T-cell (primary cell): ENCODE data around the gene C5AR2. TPM values are rescaled to one million over a fixed set of nuclear protein-coding genes. Genes with fewer than 3 reads are reported as not detected.

ENCODE experiments used
- ATAC-seq, 4 experiments: fragments of 200-7000 bp in 3 of 4; fragments of 150-1000 bp in 1 of 4; cut with Tn5 transposase; replicated peaks in 1 of 4; 1 replicate in 3 of 4; 2 replicates in 1 of 4; pipeline ENCODE4 v1.10.0; 2021; ENCODE audit warnings: moderate library complexity in 3 of 4, mild to moderate bottlenecking in 2 of 4, moderate number of reproducible peaks in 1 of 4
- CTCF ChIA-PET, 2 donors: fragments of 300-600 bp; sonication (Branson Sonifier 250); formaldehyde crosslinking; loops; one replicate each; lab custom pipeline; 2022; ENCODE audit warnings: antibody characterized with exemption in 2 of 2; lab: Charles Lee
- POLR2A ChIA-PET, 2 donors: fragments of 300-600 bp; sonication (Branson Sonifier 250); formaldehyde crosslinking; loops; one replicate each; lab custom pipeline; 2022; ENCODE audit warnings: antibody characterized with exemption in 2 of 2; lab: Charles Lee
- DNase-seq, 35 experiments: peaks; one replicate each; pipeline versions ENCODE4 v3.0.0 to v3.0.0-alpha.2; 2013 to 2023
- H3K27ac ChIP-seq: one replicate; pipeline ENCODE4 v1.5.1; 2013; ENCODE audit warnings: low read length
- H3K27me3 ChIP-seq, 2 experiments: replicated peaks in 1 of 2; 1 replicate in 1 of 2; 2 replicates in 1 of 2; pipeline versions ENCODE4 v1.6.1 to v1.7.0; 2013; ENCODE audit warnings: low read length in 1 of 2, mixed read lengths in 1 of 2; ENCODE audit not compliant: control insufficient read depth in 2 of 2, insufficient read depth in 2 of 2; ENCODE audit errors: extremely low read depth in 1 of 2
- H3K36me3 ChIP-seq, 2 donors: 1 replicate in 1 of 2; 2 replicates in 1 of 2; pipeline versions ENCODE4 v1.6.1 to v1.7.0; 2013; ENCODE audit warnings: low read length in 1 of 2; ENCODE audit not compliant: control insufficient read depth in 2 of 2, insufficient read depth in 1 of 2; ENCODE audit errors: extremely low read depth in 1 of 2
- H3K4me1 ChIP-seq, 2 experiments: 1 replicate in 1 of 2; 2 replicates in 1 of 2; pipeline versions ENCODE4 v1.6.1 to v1.7.0; 2013; ENCODE audit warnings: low read length in 2 of 2, mixed read lengths in 1 of 2; ENCODE audit not compliant: insufficient read depth in 2 of 2, control insufficient read depth in 1 of 2; ENCODE audit errors: extremely low read depth in 1 of 2
- H3K4me3 ChIP-seq, 2 donors: 1 replicate in 1 of 2; 2 replicates in 1 of 2; pipeline versions ENCODE4 v1.5.1 to v1.7.0; 2013; ENCODE audit warnings: mild to moderate bottlenecking in 2 of 2, low read length in 1 of 2, moderate library complexity in 1 of 2; ENCODE audit not compliant: control insufficient read depth in 1 of 2; ENCODE audit errors: extremely low read depth in 1 of 2
- H3K9me3 ChIP-seq: 2 replicates; pipeline ENCODE4 v1.7.0; 2013
- H3K27ac Mint-ChIP-seq, 2 donors: one replicate each; pipeline ENCODE4 v1.8.0; 2020 to 2021; ENCODE audit warnings: mild to moderate bottlenecking in 2 of 2, mixed read lengths in 2 of 2
- H3K27me3 Mint-ChIP-seq, 2 donors: one replicate each; pipeline ENCODE4 v1.8.0; 2021 to 2022; ENCODE audit warnings: mixed read lengths in 2 of 2
- H3K36me3 Mint-ChIP-seq: one replicate; pipeline ENCODE4 v1.8.0; 2021; ENCODE audit warnings: mixed read lengths
- H3K4me1 Mint-ChIP-seq, 3 donors: one replicate each; pipeline ENCODE4 v1.8.0; 2020 to 2022; ENCODE audit warnings: mixed read lengths in 3 of 3, mild to moderate bottlenecking in 1 of 3
- H3K4me3 Mint-ChIP-seq, 3 donors: one replicate each; pipeline ENCODE4 v1.8.0; 2020 to 2022; ENCODE audit warnings: mild to moderate bottlenecking in 3 of 3, mixed read lengths in 3 of 3, moderate library complexity in 3 of 3
- H3K9me3 Mint-ChIP-seq, 3 donors: one replicate each; pipeline ENCODE4 v1.8.0; 2020 to 2022; ENCODE audit warnings: mixed read lengths in 3 of 3
- WGBS: methylation state at CpG from one replicate; pipeline ENCODE4 v1.1.5; 2013; ENCODE audit warnings: missing lambda C conversion rate; ENCODE audit not compliant: insufficient coverage; 5-methylcytosine and 5-hydroxymethylcytosine counted together
- total RNA-seq, 35 experiments: library from RNA in 6 of 35; stranded (reverse) in 6 of 35; fragments of 120-200 nt in 1 of 35; gene quantifications; one replicate each; pipeline versions ENCODE4 v1.2.1 to v1.2.4 and lab custom pipeline; 2013 to 2026

The C5AR2 gene
- total RNA-seq, 5 donors from 2014 or later (not counting 1 experiment from before 2014, with no cell fraction given): 0.40 to 1.5 (median 0.79) TPM

DNA sequence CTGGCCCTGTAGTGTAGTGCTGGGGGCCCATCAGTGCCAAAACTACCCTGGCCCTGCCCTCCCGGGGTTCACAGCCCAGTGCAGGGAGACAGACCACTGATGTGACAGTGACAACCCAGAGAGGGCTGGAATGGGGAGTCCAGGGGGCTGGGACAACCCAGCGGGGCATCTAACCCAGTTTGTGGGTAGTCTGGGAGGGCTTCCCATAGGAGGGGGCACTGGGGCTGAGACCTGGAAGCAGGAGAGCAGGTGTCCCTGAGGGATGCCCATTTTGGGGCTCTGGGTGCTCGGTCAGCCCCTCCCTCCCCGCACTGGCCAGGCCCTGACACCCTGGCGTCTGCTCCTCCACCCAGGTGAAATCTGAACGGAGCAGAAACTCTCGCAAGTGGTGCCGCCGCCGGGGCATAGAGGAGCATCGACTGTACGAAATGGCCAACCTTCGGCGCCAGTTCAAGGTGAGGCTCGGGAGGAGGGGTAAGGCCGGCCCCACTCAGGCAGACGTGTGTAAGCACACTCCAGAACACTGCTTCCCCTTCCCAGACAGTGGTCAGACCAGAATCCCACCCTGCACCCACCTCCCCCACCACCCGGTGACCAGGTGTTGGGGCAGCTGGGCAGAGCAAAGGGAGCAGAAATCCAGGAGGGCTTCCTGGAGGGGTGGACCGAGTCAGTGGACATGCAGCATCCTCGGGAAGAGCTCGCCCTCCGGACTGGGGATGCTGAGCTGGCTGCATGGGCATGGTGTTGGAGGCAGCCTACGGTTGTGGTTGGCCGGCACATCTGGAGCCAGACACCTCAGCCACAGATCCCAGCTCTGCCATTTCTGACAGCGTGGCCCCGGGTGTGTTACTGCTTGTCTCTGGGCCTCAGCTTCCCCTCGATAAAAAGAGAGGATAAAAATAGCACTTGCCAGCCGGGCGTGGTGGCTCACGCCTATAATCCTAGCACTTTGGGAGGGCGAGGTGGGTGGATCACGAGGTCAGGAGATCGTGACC is 41.6 kb downstream of the C5AR2 start:
- H3K9me3 Mint-ChIP-seq: no peaks in the 10 kb centered on the region
- no peak for DNase-seq
- H3K36me3 Mint-ChIP-seq: peaks cover 30% of the 10 kb centered on the region
- H3K27me3 ChIP-seq: no peaks in the 10 kb centered on the region
- H3K4me1 Mint-ChIP-seq: no peaks in the 10 kb centered on the region
- ChIA-PET POLR2A (no interaction called here), CTCF (no interaction called here)
- H3K27ac Mint-ChIP-seq: no peak overlapping the region
- H3K4me1 ChIP-seq: no peaks in the 10 kb centered on the region
- no peaks in the 10 kb centered on the region for H3K27me3 Mint-ChIP-seq
- ATAC-seq: no peak
- no peaks in the 10 kb centered on the region for H3K9me3 ChIP-seq
- 95% methylated on average over 24 of the region's 33 CpGs for WGBS
- no peak overlapping the region for H3K4me3 ChIP-seq
- peaks cover 37 to 84% of the 10 kb centered on the region in 2 donors for H3K36me3 ChIP-seq
- no peak overlapping the region for H3K4me3 Mint-ChIP-seq
- H3K27ac ChIP-seq: no peak overlapping the region

DNA sequence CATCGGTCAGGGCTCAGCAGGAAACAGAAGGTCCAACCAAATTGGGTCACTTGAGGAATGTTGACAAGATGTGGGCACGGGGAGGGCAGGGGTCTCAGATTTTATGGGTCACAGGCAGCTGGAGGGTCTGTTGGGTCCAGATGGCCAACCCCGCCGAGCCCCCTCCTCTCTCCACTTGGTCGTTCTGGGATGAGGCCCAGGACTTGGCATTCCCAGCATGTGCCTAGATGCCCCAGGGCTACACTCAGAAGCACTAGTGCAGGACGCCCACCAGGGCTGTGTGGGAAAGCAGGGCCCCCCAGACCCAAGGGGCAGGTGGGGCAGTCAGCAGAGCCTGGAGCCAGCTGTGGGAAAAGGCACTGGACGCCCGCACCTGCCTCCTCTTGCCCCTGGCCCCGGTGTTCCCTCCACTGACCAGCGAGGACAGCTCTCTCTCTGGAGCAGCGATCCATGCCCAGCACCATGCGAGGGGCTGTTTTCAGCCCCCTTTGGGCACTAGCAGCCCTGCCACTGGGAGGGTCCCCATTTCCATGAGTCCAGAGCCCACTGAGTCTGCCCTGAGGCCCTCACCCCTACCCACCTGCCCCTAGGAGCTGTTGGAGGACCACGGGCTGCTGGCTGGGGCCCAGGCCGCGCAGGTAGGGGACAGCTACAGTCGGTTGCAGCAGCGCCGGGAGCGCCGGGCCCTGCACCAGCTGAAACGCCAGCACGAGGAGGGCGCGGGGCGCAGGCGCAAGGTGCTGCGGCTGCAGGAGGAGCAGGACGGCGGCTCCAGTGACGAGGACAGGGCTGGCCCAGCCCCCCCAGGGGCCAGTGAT is 43.1 kb downstream of the C5AR2 start:
- ATAC-seq (no peak), DNase-seq (no peak)
- Mint-ChIP-seq H3K9me3 (no peaks in the 10 kb centered on the region), H3K27ac (no peak overlapping the region), H3K4me3 (no peak overlapping the region), H3K4me1 (no peaks in the 10 kb centered on the region), H3K36me3 (peaks cover 25% of the 10 kb centered on the region), H3K27me3 (no peaks in the 10 kb centered on the region)
- peaks cover 38 to 78% of the 10 kb centered on the region in 2 donors for H3K36me3 ChIP-seq
- no peaks in the 10 kb centered on the region for H3K9me3 ChIP-seq
- peaks cover 0 to 5% of the 10 kb centered on the region in 2 experiments for H3K4me1 ChIP-seq
- ChIA-PET POLR2A (no interaction called here), CTCF (no interaction called here)
- no peak overlapping the region for H3K4me3 ChIP-seq
- no peaks in the 10 kb centered on the region for H3K27me3 ChIP-seq
- no peak overlapping the region for H3K27ac ChIP-seq
- 98% methylated on average over 28 of the region's 30 CpGs for WGBS

DNA sequence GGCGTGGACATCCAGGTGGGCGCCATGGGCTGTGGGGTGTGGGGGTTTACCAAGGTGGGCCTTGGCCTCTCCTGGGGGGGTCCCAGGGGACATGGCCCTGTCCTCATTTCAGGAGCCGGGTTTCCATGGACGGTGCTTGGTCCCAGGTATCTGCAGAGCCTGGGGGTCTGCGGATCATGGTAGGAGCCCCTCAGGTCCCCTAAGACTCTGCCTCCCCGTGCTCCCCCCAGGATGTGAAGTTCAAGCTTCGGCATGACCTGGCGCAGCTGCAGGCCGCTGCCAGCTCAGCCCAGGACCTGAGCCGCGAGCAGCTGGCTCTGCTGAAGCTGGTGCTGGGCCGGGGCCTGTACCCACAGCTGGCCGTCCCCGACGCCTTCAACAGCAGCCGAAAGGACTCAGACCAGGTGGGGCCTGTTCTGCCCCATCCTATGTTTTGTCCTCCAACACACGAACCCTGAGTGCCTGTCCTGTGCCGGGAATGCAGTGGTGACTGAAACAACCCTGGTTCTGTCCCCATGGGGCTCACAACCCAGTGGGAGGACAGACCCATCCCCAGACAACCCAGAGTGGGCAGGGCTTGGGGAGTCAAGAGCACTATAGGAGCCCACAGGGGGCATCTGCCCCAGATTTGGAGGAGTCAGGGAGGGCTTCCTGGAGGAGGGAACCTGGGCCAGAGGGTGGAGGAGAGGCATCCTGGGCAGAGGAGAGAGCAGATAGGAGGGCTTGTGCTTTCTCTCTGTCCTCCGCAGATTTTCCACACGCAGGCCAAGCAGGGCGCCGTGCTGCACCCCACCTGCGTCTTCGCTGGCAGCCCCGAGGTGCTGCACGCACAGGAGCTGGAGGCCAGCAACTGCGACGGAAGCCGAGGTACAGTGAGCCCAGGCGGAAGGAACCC is 44.0 kb downstream of the C5AR2 start:
- Mint-ChIP-seq H3K4me3 (no peak overlapping the region), H3K36me3 (peaks cover 22% of the 10 kb centered on the region), H3K27ac (no peak overlapping the region), H3K9me3 (no peaks in the 10 kb centered on the region), H3K4me1 (no peaks in the 10 kb centered on the region), H3K27me3 (no peaks in the 10 kb centered on the region)
- ATAC-seq (no peak), DNase-seq (no peak)
- ChIA-PET POLR2A (no interaction called here), CTCF (no interaction called here)
- WGBS: 96% methylated on average over 30 of the region's 30 CpGs
- H3K27ac ChIP-seq: no peak overlapping the region
- no peaks in the 10 kb centered on the region for H3K27me3 ChIP-seq
- H3K9me3 ChIP-seq: no peaks in the 10 kb centered on the region
- peaks cover 0 to 12% of the 10 kb centered on the region in 2 experiments for H3K4me1 ChIP-seq
- H3K4me3 ChIP-seq: no peak overlapping the region
- peaks cover 46 to 81% of the 10 kb centered on the region in 2 donors for H3K36me3 ChIP-seq

DNA sequence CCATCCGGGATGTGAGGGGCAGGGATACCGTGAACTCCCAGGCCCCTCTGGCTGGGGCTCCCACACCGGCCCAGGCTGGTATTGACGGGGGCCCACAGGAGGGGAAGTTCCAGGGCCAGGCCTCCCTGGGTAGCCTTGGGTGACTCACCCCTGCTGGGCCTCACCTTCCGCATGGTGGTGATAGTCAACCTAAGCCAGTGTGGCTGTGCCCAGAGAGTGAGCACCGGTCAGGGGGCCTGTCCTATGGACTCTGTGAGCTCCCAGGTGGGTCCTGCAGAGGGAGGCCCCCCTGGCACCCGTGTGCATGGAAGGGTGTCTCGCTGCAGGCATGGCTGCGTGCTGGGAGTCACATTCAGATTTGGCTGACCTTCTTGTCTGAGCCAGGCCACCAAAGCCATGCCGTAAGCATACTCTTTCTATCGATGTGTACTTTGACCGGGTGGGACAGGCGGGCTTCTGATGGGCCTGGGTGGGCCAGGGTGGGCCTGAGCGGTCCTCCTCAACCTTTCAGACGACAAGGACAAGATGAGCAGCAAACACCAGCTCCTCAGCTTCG is 44.7 kb downstream of the C5AR2 start:
- WGBS: 95% methylated on average over 16 of the region's 16 CpGs
- Mint-ChIP-seq H3K27me3 (no peaks in the 10 kb centered on the region), H3K4me1 (peaks cover 4 to 5% (median 5%) of the 10 kb centered on the region in 3 donors), H3K27ac (no peak overlapping the region), H3K4me3 (no peak overlapping the region), H3K9me3 (no peaks in the 10 kb centered on the region), H3K36me3 (peaks cover 28% of the 10 kb centered on the region)
- Histone ChIP-seq H3K9me3 (no peaks in the 10 kb centered on the region), H3K4me1 (peaks cover 0 to 19% of the 10 kb centered on the region in 2 experiments), H3K36me3 (peaks cover 48 to 83% of the 10 kb centered on the region in 2 donors), H3K27me3 (no peaks in the 10 kb centered on the region), H3K4me3 (no peak overlapping the region), H3K27ac (no peak overlapping the region)
- DNase-seq (no peak), ATAC-seq (no peak)
- ChIA-PET CTCF (no interaction called here), POLR2A (no interaction called here)

DNA sequence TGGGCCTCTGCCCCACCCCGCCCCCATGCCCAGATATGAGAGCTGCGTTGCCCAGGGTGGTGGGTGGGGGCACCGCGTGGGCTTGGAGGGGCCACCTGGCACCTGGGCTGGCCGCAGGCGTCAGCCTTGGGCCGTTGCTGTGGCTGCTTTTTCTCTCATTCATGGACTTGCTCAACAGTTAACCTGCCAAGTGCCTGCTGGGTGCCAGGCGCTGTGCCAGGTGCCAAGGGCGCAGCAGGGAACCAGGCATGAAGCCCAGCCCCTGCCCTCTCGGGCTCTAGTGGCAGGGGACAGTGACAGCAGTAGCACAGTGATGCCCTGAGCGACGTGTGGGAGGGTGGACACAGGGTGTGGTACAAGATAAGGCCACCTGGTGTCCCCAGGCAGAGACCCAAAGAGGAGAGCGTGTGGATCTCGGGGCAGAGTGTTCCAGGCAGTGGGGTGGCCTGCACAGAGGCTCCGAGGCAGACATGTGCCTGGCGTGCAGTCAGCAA is 45.3 kb downstream of the C5AR2 start:
- POLR2A ChIA-PET: no interaction called here
- Mint-ChIP-seq H3K4me1 (peaks cover 10 to 11% (median 11%) of the 10 kb centered on the region in 3 donors), H3K9me3 (no peaks in the 10 kb centered on the region), H3K27ac (no peak overlapping the region), H3K4me3 (no peak overlapping the region), H3K27me3 (no peaks in the 10 kb centered on the region), H3K36me3 (peaks cover 27% of the 10 kb centered on the region)
- DNase-seq (no peak), ATAC-seq (no peak)
- Histone ChIP-seq H3K27ac (no peak overlapping the region), H3K4me3 (no peak overlapping the region), H3K4me1 (peaks cover 0 to 25% of the 10 kb centered on the region in 2 experiments), H3K36me3 (peaks cover 48 to 80% of the 10 kb centered on the region in 2 donors), H3K27me3 (no peaks in the 10 kb centered on the region), H3K9me3 (no peaks in the 10 kb centered on the region)
- WGBS: 97% methylated on average over 14 of the region's 16 CpGs
- CTCF ChIA-PET: no interaction called here
